Measurements from ENCODE around the gene PAGR1. TPM values are rescaled to one million over a fixed set of nuclear protein-coding genes. Genes with fewer than 3 reads are reported as not detected.

Gene PAGR1
- total and polyA plus RNA-seq, 2 of the 8 experiments (the other 6 are each of a cell fraction or from before 2014, with no cell fraction given), result 35.4 to 56.4 TPM

- no peak overlapping the region for H4K91ac ChIP-seq (replicated peaks; ENCODE audit: insufficient read length, low read length)
- H4K8ac ChIP-seq (ENCODE audit: extremely low read depth, insufficient read depth, low read length), result no peak overlapping the region
- H4K5ac ChIP-seq (ENCODE audit: insufficient read length, low read depth, low read length), result no peak overlapping the region
- no peak overlapping the region for H3K4me3 ChIP-seq (ENCODE audit: extremely low read depth in 1 of 4, insufficient read depth in 2 of 4, low read depth in 3 of 4, low read length in 4 of 4)
- no peak overlapping the region for H2AK5ac ChIP-seq (ENCODE audit: low read depth, low read length)
- H3K27me3 ChIP-seq (replicated peaks in 1 of 4; ENCODE audit: control insufficient read depth in 3 of 4, extremely low read depth in 1 of 4, insufficient read depth in 3 of 4, low read length in 3 of 4), result no peaks in the 10 kb centered on the region
- DNase-seq (ENCODE audit: low read depth in 1 of 2, low spot score in 2 of 2) (no peak), FAIRE-seq (no peak)
- H3K18ac ChIP-seq (ENCODE audit: extremely low read depth, low read length), result no peak overlapping the region
- CTCF ChIA-PET (ENCODE audit: partially characterized antibody), result interaction anchor here (1.0 to 4.4 kb wide), 6 partner anchors 12 to 103 kb away, joined by 3 to 23 read pairs (median 6); partner anchors contain the start of genes KIF22 and PAGR1
- no peaks in the 10 kb centered on the region for H3K9me3 ChIP-seq (ENCODE audit: insufficient read depth in 2 of 2, low read depth in 1 of 2, low read length in 1 of 2)
- no peak overlapping the region for H2BK120ac ChIP-seq (replicated peaks; ENCODE audit: low read depth, low read length)
- TF ChIP-seq USF2 (IDR thresholded peaks at IDR 0.05; ENCODE audit: low read length), result no peak
- peak; percentile 17; the same call in 1 of the 2 replicates for TF ChIP-seq POLR2AphosphoS5 (IDR thresholded peaks at IDR 0.05; ENCODE audit: low read depth, low read length)
- TF ChIP-seq SP4 (IDR thresholded peaks at IDR 0.05; ENCODE audit: low read length), result no peak
- no peak for TF ChIP-seq RFX5 (IDR thresholded peaks at IDR 0.05; ENCODE audit: borderline replicate concordance, low read depth, low read length)
- no peaks in the 10 kb centered on the region for H3K79me1 ChIP-seq (ENCODE audit: low read depth, low read length)
- no peak overlapping the region for H2BK12ac ChIP-seq (ENCODE audit: low read depth, low read length)
- H3K4me2 ChIP-seq (ENCODE audit: insufficient read depth in 1 of 2, low read depth in 2 of 2, low read length in 2 of 2), result no peak overlapping the region
- H3K27ac ChIP-seq (ENCODE audit: low read depth, low read length), result no peak overlapping the region
- no peak overlapping the region for H2BK5ac ChIP-seq (ENCODE audit: low read depth, low read length)
- H3K9ac ChIP-seq (replicated peaks in 1 of 4; ENCODE audit: extremely low read depth in 1 of 4, low read depth in 3 of 4, low read length in 3 of 4), result no peak overlapping the region
- no peak overlapping the region for H3K14ac ChIP-seq (ENCODE audit: insufficient read length)
- no peak overlapping the region for H3K23ac ChIP-seq (ENCODE audit: insufficient read length)
- peaks cover 40 to 61% (median 50%) of the 10 kb centered on the region in 4 experiments for H3K36me3 ChIP-seq (ENCODE audit: control insufficient read depth in 2 of 4, insufficient read depth in 4 of 4, low read length in 3 of 4)
- H2AFZ ChIP-seq (ENCODE audit: low read length), result no peak overlapping the region
- no peak overlapping the region for H3K56ac ChIP-seq (replicated peaks; ENCODE audit: insufficient read length, low read depth, low read length)
- WGBS, 2 experiments (ENCODE audit: extremely low coverage in 1 of 2, insufficient coverage in 1 of 2, insufficient read length in 1 of 2, insufficient replicate concordance in 2 of 2, low coverage in 1 of 2, low lambda C conversion rate in 2 of 2, missing lambda C conversion rate in 1 of 2), result 96% methylated on average over 8 of the region's 8 CpGs; no CpG with 5 or more reads in 1 of the 2 experiments
- peaks cover 3% of the 10 kb centered on the region; the same call in 1 of the 2 replicates for H3K23me2 ChIP-seq (ENCODE audit: low read depth, low read length)
- H3K4ac ChIP-seq (replicated peaks; ENCODE audit: insufficient read length, low read depth, low read length), result no peak overlapping the region
- H2BK15ac ChIP-seq (ENCODE audit: low read length), result no peak overlapping the region
- peaks cover 0 to 4% of the 10 kb centered on the region in 2 experiments; a peak in 2 of 4 replicates for H3K79me2 ChIP-seq (ENCODE audit: control insufficient read depth in 1 of 2, insufficient read depth in 2 of 2, low read length in 2 of 2)
- H4K20me1 ChIP-seq (replicated peaks in 1 of 2; ENCODE audit: control insufficient read depth in 1 of 2, insufficient read depth in 2 of 2, low read length in 2 of 2), result peaks cover 0 to 5% of the 10 kb centered on the region in 2 experiments
- peaks cover 0 to 17% (median 9%) of the 10 kb centered on the region in 4 experiments; a peak in 6 of 7 replicates for H3K4me1 ChIP-seq (replicated peaks in 1 of 4; ENCODE audit: control insufficient read depth in 3 of 4, insufficient read depth in 4 of 4, low read length in 3 of 4)
- POLR2A ChIA-PET (ENCODE audit: partially characterized antibody), result interaction anchor here (0.8 to 6.5 kb wide), 9 partner anchors 8 to 106 kb away, joined by 3 to 58 read pairs (median 4); partner anchors contain the start of genes KIF22 and PRRT2
- H2BK20ac ChIP-seq (ENCODE audit: low read length), result no peak overlapping the region
Measured at GRCh38 chr16:29802416-29802935, 13.5 kb upstream of the PAGR1 start.
